OCI-LY3 (cell line): Measurements from ENCODE around the gene ASXL1.

ENCODE experiments used
- CTCF ChIP-seq: fragments of 200-600, 300-600 bp; sonication (generic); IDR thresholded peaks from 2 replicates; pipeline ENCODE4 v1.5.1; 2014; ENCODE audit warnings: antibody characterized with exemption, low read length, low read depth
- EZH2phosphoT487 ChIP-seq: fragments of 200-600 bp; shearing (Covaris generic); IDR thresholded peaks from 2 replicates; pipeline ENCODE4 v1.6.1; 2018; ENCODE audit warnings: antibody characterized with exemption, mixed run types, low read depth

GRCh38 chr20:32350421-32350820 lies 7.7 kb upstream of the ASXL1 start:
- TF ChIP-seq CTCF = no peak
- TF ChIP-seq EZH2phosphoT487 = no peak
